ENCODE data around the gene CHRD. TPM values are rescaled to one million over a fixed set of nuclear protein-coding genes. Genes with fewer than 3 reads are reported as not detected.

Gene CHRD
- total RNA-seq, 1 experiment from 2014 or later: 1.2 TPM

GRCh38 chr3:184346480-184347190 is 33.2 kb upstream of the CHRD start:
- no peak for DNase-seq (ENCODE audit: low read depth)

GRCh38 chr3:184347321-184348056 is 32.4 kb upstream of the CHRD start:
- no peak for DNase-seq (ENCODE audit: low read depth)

- no peak for DNase-seq (ENCODE audit: low read depth)
Measured at GRCh38 chr3:184348057-184348382, 31.8 kb upstream of the CHRD start.

DNA sequence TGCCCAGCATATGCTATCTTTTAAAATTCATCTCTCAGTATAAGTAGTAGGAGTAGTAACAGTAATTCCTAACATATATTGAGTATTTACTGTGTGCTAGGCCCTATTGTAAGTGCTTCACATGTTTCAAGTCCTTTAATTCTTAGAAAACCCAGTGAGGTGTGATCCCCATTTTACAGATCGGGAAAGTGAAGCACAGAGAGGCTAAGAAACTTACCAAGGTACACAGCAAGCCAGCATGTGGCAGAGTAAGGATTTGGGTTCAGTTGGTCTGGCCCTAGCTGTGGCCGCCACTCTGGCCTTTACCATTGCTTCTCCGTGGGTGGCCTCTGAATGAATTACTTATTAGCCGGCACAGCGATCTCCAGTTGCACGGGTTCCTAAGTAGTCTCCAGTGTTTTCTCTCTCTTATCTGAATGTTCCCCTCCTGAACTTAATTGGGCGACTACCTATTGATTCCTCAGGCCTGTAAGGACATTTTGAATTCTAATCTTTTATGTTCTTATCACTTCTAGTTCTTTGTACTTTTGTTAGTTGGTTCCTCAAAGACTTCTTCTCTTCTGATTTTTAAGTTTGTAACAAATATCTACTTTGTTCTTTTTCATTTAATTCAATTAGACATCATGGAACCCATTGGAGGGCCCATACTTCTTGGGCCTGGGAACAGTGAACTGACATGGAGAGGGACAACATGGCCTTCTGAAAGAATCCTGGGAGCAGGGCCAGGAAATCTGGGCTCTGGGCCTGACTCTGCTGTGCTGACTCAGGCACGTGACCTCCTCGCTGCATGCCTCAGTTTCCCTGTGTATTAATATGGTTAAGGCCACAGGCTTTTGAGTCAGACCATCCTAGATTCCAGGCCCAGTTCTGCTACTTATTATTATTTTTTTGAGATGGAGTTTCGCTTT is 30.0 kb upstream of the CHRD start:
- no peak for DNase-seq (ENCODE audit: low read depth)

DNA sequence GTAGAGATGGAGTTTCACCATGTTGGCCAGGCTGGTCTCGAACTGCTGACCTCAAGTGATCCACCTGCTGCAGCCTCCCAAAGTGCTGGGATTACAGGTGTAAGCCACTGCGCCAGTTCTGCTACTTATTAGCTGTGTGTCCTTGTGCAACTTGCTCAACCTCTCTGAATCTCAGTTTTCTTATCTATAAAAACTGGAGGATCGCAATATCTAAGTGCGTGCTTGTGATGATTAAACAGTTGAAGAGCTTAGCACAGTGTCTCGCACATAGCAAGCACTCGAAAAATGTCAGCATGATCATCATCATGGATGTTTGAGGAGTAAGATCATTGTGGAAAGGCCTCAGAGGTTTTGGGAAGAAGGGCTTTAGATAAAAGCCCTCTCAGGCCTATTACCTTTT is 29.2 kb upstream of the CHRD start:
- DNase-seq (ENCODE audit: low read depth): no peak

GRCh38 chr3:184351511-184352148 is 28.2 kb upstream of the CHRD start:
- DNase-seq (ENCODE audit: low read depth): no peak

- no peak for DNase-seq (ENCODE audit: low read depth)
Measured at GRCh38 chr3:184352149-184352785, 27.6 kb upstream of the CHRD start.

- no peak for DNase-seq (ENCODE audit: low read depth)
Measured at GRCh38 chr3:184352897-184353545, 26.8 kb upstream of the CHRD start.

- DNase-seq (ENCODE audit: low read depth): no peak
Measured at GRCh38 chr3:184353546-184353941, 26.3 kb upstream of the CHRD start.

- DNase-seq (ENCODE audit: low read depth): peak; percentile 61
Measured at GRCh38 chr3:184354121-184354728, 25.6 kb upstream of the CHRD start.

DNA sequence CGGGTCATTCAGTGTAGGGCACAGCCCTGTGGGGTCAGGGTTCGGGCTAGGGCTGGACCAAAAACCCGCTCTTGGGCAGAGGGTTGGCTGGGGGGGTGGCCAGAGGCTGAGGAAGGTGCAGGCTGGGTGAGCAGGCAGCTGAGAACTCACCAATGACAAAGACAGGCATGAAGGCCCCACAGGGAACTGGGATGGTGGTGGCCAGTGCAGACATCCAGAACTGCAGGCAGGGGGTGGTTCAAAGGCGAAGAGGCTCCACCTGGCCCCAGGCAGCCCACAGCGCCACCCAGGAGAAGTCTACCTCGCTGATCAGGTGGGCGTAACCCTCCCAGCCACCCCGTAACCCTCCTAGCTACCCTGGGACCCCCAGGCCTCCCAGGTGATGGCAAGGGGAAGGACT is 25.1 kb upstream of the CHRD start:
- DNase-seq (ENCODE audit: low read depth): no peak

- DNase-seq (ENCODE audit: low read depth): no peak
Measured at GRCh38 chr3:184355261-184356040, 24.4 kb upstream of the CHRD start.

DNA sequence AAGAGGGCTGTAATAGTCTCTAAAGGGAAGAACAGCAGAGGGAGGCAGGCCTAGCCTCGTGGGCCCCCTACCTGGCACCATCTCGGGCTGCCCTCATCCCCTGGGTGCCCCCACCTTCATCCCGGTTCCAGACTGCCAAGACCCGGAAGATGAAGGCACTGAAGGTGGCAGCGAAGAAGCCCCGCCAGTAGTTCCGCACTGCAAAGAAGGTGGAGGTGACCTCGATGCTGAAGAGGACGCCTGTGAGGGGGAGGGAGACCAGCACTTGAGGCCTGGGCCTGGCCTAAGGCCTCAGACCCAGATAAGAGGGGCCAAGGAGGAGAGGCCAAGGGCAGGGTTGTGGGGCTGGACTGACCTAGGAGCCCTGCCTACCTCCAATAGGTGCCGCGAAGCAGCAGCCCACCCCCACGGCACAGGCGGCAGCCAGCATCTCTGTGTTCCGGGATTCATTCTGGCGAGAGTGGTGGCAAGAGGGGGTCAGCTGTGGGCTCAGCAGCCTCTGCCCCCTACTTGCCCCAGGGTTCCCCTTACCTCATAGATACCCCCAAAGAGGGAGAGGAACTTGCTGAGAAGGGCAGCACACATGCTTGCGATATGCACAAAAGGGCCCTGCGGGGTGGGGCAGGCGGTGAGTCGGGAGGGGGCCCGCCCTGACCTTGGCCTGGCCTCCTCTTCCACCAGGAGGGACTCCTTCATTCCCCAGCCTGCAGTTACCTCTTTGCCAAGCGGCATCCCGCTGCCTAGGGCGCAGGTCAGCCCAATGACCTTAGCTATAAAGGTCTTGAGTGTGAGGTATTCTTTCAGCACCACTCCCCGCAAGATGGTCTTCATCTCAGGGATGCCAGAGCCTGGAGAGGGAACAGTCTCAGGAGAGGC is 22.4 kb upstream of the CHRD start:
- DNase-seq (ENCODE audit: low read depth): no peak

DNA sequence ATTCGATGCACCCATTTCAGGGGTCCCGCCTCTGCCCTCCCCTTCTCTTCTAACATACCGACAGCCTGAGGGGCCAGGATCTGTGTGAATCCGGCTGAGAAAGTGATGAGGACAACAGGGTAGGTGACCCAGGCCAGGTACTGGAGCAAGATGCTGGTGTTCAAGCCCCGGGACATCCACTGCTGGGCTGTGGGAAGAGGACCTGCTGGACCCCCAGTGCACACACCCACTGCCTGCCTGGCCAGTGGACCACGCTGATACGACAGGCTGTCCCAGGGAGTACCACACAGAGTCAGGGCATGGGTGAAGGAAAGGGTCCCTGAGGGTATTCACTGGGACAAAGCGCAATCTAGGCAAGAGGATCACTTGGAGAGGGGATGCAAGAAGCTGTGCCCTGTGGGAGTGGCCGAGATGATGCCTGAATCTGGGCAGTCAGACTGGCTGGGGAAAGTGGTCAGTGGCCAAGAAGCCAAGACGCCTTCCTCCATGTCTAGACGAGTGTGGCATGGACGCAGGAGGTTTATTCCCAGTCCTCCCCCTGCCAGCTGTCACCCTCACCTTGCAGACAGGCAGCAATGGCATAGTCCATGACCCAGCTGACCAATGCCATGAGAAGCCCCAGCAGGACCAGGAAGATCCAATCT is 21.6 kb upstream of the CHRD start:
- DNase-seq (ENCODE audit: low read depth): no peak

DNA sequence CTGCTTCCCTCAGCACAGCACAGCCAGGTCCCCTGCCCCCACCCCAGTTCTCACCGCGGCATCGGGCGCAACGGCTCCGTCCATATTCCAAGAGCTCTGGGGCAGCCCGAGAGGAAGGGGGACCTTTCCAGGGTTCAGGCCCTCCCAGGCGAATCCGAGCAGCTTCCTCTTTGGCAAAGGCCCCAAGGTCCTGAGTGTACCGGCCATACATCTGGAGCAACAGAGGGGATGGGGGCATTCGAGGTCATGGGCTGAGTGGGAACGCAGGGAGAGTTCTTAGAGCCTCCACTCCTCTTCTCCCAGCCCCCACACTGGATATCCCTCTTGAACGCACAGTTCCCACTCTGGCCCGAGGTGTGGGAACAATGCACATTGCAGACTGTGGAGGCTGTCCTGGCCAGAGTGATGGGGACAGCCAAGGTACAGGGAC is 20.9 kb upstream of the CHRD start:
- no peak for DNase-seq (ENCODE audit: low read depth)

- DNase-seq (ENCODE audit: low read depth): no peak
Measured at GRCh38 chr3:184359610-184360009, 20.2 kb upstream of the CHRD start.

DNA sequence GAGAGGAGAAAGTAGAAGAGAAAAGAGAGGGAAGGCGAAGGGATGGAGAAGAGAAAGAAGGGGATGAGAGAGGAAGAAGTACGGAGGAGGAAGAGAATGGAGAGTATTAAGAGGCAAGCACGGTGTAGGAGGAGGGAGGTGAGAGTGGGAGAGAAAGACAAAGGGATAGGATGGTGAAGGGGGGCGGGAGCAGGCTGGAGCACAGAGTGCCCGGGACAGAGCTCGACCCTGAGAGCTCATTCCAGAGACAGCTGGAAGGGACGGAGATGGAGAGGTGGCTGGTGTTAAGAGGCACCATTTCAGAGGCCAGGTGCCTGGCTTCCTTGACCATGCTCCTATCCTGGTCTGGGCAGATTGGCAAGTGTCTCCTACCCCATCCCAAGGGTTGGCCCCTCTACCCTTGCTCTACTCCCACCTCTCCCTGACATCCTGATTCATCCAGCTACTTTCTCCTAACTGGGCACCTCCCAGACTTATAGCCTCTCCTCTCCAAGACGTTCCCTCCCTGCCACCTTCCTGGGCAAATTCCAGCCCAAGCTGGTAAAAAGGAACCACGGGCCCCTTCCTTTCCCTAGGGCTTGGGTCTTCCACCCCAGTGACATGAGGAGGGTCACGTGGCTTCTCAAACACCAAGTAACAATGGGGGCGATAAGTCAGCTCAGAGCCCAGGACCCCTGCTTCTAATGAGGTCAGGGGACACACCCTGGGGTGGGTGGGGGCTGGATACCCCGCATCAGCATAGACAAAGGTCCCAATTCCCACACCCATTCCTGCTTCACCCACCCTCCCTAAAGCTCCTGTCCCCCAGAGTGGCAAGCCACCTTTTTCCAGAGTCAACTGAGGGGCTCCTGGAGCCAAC is 19.6 kb upstream of the CHRD start:
- DNase-seq (ENCODE audit: low read depth): no peak
